C4-2B (cell line): ENCODE measurements around the gene ADARB2.

Source experiments
- H3K27ac ChIP-seq: fragments of 450-650 bp; 2 replicates; pipeline ENCODE4 v1.5.1; 2017
- ZFX ChIP-seq: fragments of 450-650 bp; IDR thresholded peaks from 2 replicates; pipeline ENCODE4 v1.6.1; 2017
- TF ChIP-seq, protein P1 (sequence below): fragments of 450-650 bp; conservative IDR thresholded peaks from 2 replicates; pipeline ENCODE4 v1.5.1; 2017; ENCODE audit warnings: mild to moderate bottlenecking

The ADARB2 gene

GRCh38 chr10:1308962-1309616 is 428.2 kb downstream of the ADARB2 start:
- no peak overlapping the region for H3K27ac ChIP-seq
- no peak for TF ChIP-seq ZFX
- TF ChIP-seq, protein P1, sequence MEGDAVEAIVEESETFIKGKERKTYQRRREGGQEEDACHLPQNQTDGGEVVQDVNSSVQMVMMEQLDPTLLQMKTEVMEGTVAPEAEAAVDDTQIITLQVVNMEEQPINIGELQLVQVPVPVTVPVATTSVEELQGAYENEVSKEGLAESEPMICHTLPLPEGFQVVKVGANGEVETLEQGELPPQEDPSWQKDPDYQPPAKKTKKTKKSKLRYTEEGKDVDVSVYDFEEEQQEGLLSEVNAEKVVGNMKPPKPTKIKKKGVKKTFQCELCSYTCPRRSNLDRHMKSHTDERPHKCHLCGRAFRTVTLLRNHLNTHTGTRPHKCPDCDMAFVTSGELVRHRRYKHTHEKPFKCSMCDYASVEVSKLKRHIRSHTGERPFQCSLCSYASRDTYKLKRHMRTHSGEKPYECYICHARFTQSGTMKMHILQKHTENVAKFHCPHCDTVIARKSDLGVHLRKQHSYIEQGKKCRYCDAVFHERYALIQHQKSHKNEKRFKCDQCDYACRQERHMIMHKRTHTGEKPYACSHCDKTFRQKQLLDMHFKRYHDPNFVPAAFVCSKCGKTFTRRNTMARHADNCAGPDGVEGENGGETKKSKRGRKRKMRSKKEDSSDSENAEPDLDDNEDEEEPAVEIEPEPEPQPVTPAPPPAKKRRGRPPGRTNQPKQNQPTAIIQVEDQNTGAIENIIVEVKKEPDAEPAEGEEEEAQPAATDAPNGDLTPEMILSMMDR = no peak

DNA sequence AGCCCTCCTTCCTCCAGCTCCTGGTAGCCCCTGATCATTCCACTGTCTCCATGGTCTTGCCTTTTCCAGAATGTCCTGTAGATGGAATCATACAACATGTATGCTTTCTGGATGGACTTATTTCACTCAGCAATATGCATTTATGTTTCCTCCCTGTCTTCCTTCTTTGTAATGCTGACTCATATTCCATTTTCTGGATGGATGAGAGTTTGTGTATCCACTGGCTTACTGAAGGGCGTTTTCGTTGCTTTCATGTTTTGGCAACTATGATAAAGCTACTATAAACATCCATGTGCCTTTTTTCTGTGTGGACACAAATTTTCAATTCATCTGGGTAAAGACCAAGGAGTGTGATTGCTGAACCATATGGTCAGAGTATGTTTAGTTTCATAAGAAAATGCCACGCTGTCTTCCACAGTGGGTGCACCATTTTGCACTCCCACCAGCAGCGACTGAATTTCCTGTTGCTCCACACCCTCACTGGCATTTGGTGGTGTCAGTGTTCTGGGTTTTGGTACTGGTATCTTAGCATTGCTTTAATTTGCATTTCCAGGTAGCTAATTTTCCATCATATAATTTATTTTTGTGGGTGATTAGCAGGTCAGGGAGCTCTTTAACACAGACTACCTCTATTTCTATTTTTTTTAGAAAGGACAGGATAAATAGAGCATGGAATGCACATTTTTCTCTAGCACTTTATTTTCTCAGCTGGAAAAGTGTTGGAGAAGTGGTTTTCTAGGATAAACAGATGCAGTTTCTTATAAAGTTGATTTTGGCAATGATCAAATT is 429.0 kb downstream of the ADARB2 start:
- no peak overlapping the region for H3K27ac ChIP-seq
- no peak for TF ChIP-seq ZFX
- TF ChIP-seq, protein P1 = no peak

GRCh38 chr10:1301143-1301542 is 436.2 kb downstream of the ADARB2 start:
- TF ChIP-seq ZFX = no peak
- TF ChIP-seq, protein P1 = peak; percentile 43
- H3K27ac ChIP-seq = no peak overlapping the region

GRCh38 chr10:1300218-1300617 is 437.1 kb downstream of the ADARB2 start:
- TF ChIP-seq ZFX = no peak
- TF ChIP-seq, protein P1 = no peak
- H3K27ac ChIP-seq = no peak overlapping the region

DNA sequence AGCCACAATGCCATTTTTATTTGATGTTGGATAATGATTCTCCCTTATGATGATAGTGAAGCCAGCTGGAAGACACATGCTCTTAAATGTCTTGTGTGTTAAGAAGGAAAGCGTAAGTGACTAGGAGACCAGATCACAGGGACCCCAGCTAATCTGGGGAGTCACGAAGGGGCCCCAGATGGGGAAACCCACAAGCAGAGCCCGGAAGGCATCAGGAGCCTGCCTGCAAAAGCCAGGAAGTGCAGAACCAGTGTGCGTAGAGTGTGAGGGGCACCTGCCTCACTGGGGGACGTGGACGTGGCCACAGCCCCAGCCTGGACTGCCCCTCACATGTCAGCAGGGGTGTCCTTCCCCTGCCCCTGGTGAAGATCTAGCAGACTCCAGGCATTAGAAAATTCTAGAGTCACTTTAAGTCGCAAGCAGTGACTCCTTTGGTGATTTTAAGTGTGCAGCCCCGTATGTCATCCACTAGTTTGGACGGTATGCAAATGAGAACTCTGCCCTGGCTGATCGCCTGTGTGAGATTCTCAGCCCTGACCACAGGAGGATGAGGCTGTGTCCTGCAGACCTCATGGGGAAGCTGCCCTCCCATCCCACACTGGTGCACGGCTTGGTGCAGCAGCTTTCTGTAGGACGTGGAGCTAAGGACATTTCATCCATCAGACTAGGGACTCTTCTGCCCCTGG is 438.1 kb downstream of the ADARB2 start:
- TF ChIP-seq, protein P1 = no peak
- TF ChIP-seq ZFX = no peak
- no peak overlapping the region for H3K27ac ChIP-seq

DNA sequence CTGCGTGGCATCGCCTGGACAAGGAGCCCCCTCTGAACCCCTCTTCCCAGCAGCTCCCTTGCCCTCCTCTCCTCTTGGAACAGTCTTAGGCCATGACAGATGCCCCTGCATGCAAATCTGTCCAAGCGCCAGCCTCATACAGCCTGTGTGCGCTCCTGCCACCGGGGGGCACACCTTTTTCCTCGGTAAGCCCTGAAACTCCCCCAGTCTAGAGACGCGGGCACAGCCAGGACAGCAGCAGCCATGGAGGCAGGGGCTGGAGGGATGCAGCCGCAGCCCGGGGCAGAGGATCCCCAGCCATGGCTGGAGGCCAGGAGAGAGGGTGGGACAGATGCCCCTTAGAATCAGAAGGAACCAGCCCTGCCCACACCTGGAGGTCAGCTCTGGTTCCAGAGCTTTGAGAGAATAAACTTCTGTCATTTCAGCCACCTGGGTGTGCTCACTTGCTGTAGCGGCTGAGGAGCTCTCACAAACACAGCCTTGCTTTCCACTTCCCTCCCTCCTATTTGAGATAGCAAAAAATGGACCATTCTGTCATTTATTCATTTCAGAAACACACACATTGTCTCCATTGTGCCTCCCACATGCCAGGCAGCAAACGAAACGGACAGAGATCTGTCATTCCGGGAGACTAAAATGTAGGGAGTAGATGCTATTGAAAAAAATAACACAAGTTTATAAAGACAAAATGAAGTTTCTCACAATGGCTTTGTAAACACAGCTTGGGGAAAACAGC is 439.6 kb downstream of the ADARB2 start:
- H3K27ac ChIP-seq = no peak overlapping the region
- TF ChIP-seq, protein P1 = no peak
- TF ChIP-seq ZFX = no peak
